Panc1 (cell line): ENCODE data around the gene DPP4. TPM values are rescaled to one million over a fixed set of nuclear protein-coding genes. Genes with fewer than 3 reads are reported as not detected.

Experiments used
- ATAC-seq: fragments of 200-7000 bp; cut with Tn5 transposase; 2 replicates; pipeline ENCODE4 v1.9.1; 2020; ENCODE audit warnings: mild to moderate bottlenecking, moderate library complexity
- BruUV-seq: library from RNA; stranded (reverse); fragments of 400-500 nt; replicated peaks from 2 replicates; lab custom pipeline; 2021; lab: Mats Ljungman, UMichigan
- CTCF ChIA-PET: fragments of 300-600 bp; sonication (Branson Sonifier 250); formaldehyde crosslinking; loops from one replicate; lab custom pipeline; 2022; ENCODE audit warnings: antibody characterized with exemption; lab: Charles Lee
- POLR2A ChIA-PET: fragments of 300-600 bp; sonication (Branson Sonifier 250); formaldehyde crosslinking; loops from one replicate; lab custom pipeline; 2022; ENCODE audit warnings: antibody characterized with exemption; lab: Charles Lee
- DNase-seq: peaks from one replicate; pipeline ENCODE4 v3.0.0-alpha.2; 2010; ENCODE audit warnings: low read depth, low spot score
- H3K27ac ChIP-seq: 2 replicates; pipeline ENCODE4 v1.5.1; 2011; ENCODE audit warnings: mild to moderate bottlenecking, low read length, inconsistent platforms
- H3K27me3 ChIP-seq: fragments of 200-500 bp; sonication (Bioruptor generic); 2 replicates; pipeline ENCODE4 v1.6.0; 2014; ENCODE audit warnings: low read length, inconsistent platforms; ENCODE audit not compliant: control insufficient read depth, insufficient read depth
- H3K36me3 ChIP-seq: fragments of 200-500 bp; sonication (Bioruptor generic); 2 replicates; pipeline ENCODE4 v1.5.1; 2014; ENCODE audit warnings: inconsistent platforms, mild to moderate bottlenecking, low read length, moderate library complexity; ENCODE audit not compliant: control insufficient read depth, insufficient read depth
- H3K4me1 ChIP-seq: 2 replicates; pipeline ENCODE4 v1.5.1; 2011; ENCODE audit warnings: inconsistent platforms, mild to moderate bottlenecking, low read length, moderate library complexity; ENCODE audit not compliant: control insufficient read depth, insufficient read depth
- H3K4me3 ChIP-seq, 2 experiments: 2 replicates each; pipeline ENCODE4 v1.5.1; 2011 to 2012; ENCODE audit warnings: low read depth in 2 of 2, low read length in 2 of 2, mild to moderate bottlenecking in 2 of 2, inconsistent platforms in 1 of 2, moderate library complexity in 1 of 2
- H3K9me3 ChIP-seq: fragments of 200-500 bp; sonication (Bioruptor generic); 2 replicates; pipeline ENCODE4 v1.5.1; 2014; ENCODE audit warnings: low read depth, mild to moderate bottlenecking, inconsistent platforms, low read length, moderate library complexity; ENCODE audit not compliant: control insufficient read depth, insufficient read depth
- POLR2AphosphoS5 ChIP-seq: IDR thresholded peaks from 2 replicates; pipeline ENCODE4 v1.6.1; 2012; ENCODE audit warnings: mild to moderate bottlenecking, low read depth, low read length, moderate library complexity
- SIN3A ChIP-seq: IDR thresholded peaks from 2 replicates; pipeline ENCODE4 v1.6.1; 2012; ENCODE audit warnings: low read depth, mild to moderate bottlenecking, low read length, moderate library complexity, borderline replicate concordance; ENCODE audit not compliant: insufficient read depth
- TCF7L2 ChIP-seq: IDR thresholded peaks from 2 replicates; pipeline ENCODE4 v1.6.1; 2011; ENCODE audit warnings: mild to moderate bottlenecking, low read depth, low read length, inconsistent platforms
- in situ Hi-C: cut with HindIII; loops from 2 replicates; pipeline ENCODE4 v1.10.0; 2016; ENCODE audit warnings: low sequenced_read_pairs, low pct_unique_long_range_greater_than_20kb
- intact Hi-C: fragments of 100-400 bp; cut with micrococcal nuclease; formaldehyde crosslinking; loops from one replicate; pipeline ENCODE4 v1.10.0; 2022; ENCODE audit not compliant: unreplicated experiment
- total RNA-seq: library from RNA; stranded (reverse); gene quantifications from one replicate; pipeline ENCODE4 v1.2.1, GENCODE V29; 2021; ENCODE audit not compliant: unreplicated experiment
- TF ChIP-seq, protein P1 (sequence below), 2 experiments: IDR thresholded peaks; 2 replicates each; pipeline ENCODE4 v1.6.1; 2011 to 2012; ENCODE audit warnings: low read depth in 2 of 2, control low read depth in 1 of 2, low read length in 1 of 2, mild to moderate bottlenecking in 1 of 2, moderate library complexity in 1 of 2; ENCODE audit not compliant: insufficient read depth in 1 of 2
- TF ChIP-seq, protein P2 (sequence below): fragments of 450-650 bp; IDR thresholded peaks from 2 replicates; pipeline ENCODE4 v1.5.1; 2017; ENCODE audit warnings: mild to moderate bottlenecking

The DPP4 gene
- total RNA-seq, 1 experiment from 2014 or later = 0.23 TPM

DNA sequence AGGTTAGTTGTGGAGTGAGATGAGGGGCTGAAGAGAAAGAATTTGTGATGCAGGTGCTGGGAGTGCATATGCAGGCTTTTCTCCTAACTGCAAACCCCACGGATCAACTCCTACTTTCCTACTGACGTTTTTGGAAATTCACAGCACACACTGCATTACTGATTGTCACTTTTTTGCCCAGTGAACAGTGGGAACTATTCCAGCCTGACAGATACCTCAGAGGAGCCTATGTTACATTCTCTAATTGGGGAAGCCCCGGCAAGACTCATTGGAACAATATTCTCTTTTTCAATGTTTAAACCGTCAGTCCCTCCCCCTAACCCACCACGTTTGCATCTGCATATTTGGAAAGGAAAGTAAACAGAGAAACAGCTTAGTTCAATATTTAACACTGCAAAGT is 126.2 kb downstream of the DPP4 start:
- ChIA-PET CTCF (no interaction called here), POLR2A (no interaction called here)
- no TSS peak for BruUV-seq

DNA sequence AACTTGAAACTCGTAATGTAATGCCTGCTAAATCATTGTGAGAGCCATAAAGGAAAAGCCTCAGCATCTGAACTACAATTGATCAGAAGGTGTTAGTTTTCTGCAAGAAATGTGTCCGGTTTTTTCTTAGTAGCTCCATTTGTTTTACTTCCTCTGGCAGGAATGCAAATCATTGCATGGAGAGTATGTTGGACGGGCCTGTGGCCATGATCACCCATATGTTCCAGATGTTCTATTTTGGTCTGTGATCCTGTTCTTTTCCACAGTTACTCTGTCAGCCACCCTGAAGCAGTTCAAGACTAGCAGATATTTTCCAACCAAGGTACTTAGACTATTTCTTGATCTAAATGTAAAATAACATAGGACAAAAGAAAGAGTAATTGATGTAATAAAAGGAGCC is 126.6 kb downstream of the DPP4 start:
- no peaks in the 10 kb centered on the region; the same call in 1 of the 2 replicates for H3K27me3 ChIP-seq
- H3K4me3 ChIP-seq = no peak overlapping the region
- TF ChIP-seq, protein P1, sequence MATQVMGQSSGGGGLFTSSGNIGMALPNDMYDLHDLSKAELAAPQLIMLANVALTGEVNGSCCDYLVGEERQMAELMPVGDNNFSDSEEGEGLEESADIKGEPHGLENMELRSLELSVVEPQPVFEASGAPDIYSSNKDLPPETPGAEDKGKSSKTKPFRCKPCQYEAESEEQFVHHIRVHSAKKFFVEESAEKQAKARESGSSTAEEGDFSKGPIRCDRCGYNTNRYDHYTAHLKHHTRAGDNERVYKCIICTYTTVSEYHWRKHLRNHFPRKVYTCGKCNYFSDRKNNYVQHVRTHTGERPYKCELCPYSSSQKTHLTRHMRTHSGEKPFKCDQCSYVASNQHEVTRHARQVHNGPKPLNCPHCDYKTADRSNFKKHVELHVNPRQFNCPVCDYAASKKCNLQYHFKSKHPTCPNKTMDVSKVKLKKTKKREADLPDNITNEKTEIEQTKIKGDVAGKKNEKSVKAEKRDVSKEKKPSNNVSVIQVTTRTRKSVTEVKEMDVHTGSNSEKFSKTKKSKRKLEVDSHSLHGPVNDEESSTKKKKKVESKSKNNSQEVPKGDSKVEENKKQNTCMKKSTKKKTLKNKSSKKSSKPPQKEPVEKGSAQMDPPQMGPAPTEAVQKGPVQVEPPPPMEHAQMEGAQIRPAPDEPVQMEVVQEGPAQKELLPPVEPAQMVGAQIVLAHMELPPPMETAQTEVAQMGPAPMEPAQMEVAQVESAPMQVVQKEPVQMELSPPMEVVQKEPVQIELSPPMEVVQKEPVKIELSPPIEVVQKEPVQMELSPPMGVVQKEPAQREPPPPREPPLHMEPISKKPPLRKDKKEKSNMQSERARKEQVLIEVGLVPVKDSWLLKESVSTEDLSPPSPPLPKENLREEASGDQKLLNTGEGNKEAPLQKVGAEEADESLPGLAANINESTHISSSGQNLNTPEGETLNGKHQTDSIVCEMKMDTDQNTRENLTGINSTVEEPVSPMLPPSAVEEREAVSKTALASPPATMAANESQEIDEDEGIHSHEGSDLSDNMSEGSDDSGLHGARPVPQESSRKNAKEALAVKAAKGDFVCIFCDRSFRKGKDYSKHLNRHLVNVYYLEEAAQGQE (IDR thresholded peaks at IDR 0.05; ENCODE audit: insufficient read depth in 1 of 2, low read depth in 2 of 2, low read length in 1 of 2) = no peak
- no peak for TF ChIP-seq TCF7L2
- no peak for TF ChIP-seq SIN3A
- TF ChIP-seq, protein P2, sequence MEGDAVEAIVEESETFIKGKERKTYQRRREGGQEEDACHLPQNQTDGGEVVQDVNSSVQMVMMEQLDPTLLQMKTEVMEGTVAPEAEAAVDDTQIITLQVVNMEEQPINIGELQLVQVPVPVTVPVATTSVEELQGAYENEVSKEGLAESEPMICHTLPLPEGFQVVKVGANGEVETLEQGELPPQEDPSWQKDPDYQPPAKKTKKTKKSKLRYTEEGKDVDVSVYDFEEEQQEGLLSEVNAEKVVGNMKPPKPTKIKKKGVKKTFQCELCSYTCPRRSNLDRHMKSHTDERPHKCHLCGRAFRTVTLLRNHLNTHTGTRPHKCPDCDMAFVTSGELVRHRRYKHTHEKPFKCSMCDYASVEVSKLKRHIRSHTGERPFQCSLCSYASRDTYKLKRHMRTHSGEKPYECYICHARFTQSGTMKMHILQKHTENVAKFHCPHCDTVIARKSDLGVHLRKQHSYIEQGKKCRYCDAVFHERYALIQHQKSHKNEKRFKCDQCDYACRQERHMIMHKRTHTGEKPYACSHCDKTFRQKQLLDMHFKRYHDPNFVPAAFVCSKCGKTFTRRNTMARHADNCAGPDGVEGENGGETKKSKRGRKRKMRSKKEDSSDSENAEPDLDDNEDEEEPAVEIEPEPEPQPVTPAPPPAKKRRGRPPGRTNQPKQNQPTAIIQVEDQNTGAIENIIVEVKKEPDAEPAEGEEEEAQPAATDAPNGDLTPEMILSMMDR = no peak
- TF ChIP-seq POLR2AphosphoS5 = no peak
- CTCF ChIA-PET = no interaction called here
- no peaks in the 10 kb centered on the region for H3K4me1 ChIP-seq
- in situ Hi-C loops (no loop called here), intact Hi-C loops (loop anchor here (2.0 to 10.0 kb wide), 2 partner anchors 533 to 697 kb away; partner anchors contain the start of gene TBR1)
- POLR2A ChIA-PET = no interaction called here
- H3K9me3 ChIP-seq = no peaks in the 10 kb centered on the region
- H3K27ac ChIP-seq = no peak overlapping the region
- no peak for ATAC-seq
- BruUV-seq = no TSS peak
- H3K36me3 ChIP-seq = no peaks in the 10 kb centered on the region
- DNase-seq = no peak

More for the DNA sequence above, 126.2 kb downstream of the DPP4 start:
- in situ Hi-C loops (no loop called here), intact Hi-C loops (loop anchor here (2.0 to 10.0 kb wide), 2 partner anchors 533 to 697 kb away; partner anchors contain the start of gene TBR1)
- Histone ChIP-seq H3K27me3 (no peaks in the 10 kb centered on the region; the same call in 1 of the 2 replicates), H3K4me1 (no peaks in the 10 kb centered on the region), H3K4me3 (no peak overlapping the region), H3K27ac (no peak overlapping the region), H3K9me3 (no peaks in the 10 kb centered on the region), H3K36me3 (no peaks in the 10 kb centered on the region)
- no peak for TF ChIP-seq TCF7L2
- TF ChIP-seq POLR2AphosphoS5 = no peak
- TF ChIP-seq, protein P2 = no peak
- TF ChIP-seq, protein P1 (IDR thresholded peaks at IDR 0.05; ENCODE audit: insufficient read depth in 1 of 2, low read depth in 2 of 2, low read length in 1 of 2) = no peak
- no peak for TF ChIP-seq SIN3A
- no peak for DNase-seq
- no peak for ATAC-seq
